K562 (cell line): Measurements from ENCODE around the gene MFSD2B. TPM values are rescaled to one million over a fixed set of nuclear protein-coding genes. Genes with fewer than 3 reads are reported as not detected.

Experiments used
- ATAC-seq: fragments of 200-7000 bp; cut with Tn5 transposase; 3 replicates; pipeline ENCODE4 v1.9.1; 2020; ENCODE audit warnings: moderate library complexity
- BruUV-seq: library from RNA; stranded (reverse); fragments of 400-500 nt; replicated peaks from 2 replicates; lab custom pipeline; 2021; lab: Mats Ljungman, UMichigan
- CTCF ChIA-PET: fragments of 300-600 bp; formaldehyde crosslinking; extraction: SDS; loops from one replicate; lab custom pipeline; 2021; ENCODE audit warnings: low intra/inter-chr PET ratio; lab: Yijun Ruan, JAX
- POLR2A ChIA-PET: fragments of 300-600, 350-650 bp; sonication (Branson Sonifier 250); formaldehyde crosslinking; extraction: SDS; loops from one replicate; lab custom pipeline; 2021; ENCODE audit warnings: antibody characterized with exemption, inconsistent platforms; lab: Yijun Ruan, JAX
- DNase-seq, 4 experiments: peaks; one replicate each; pipeline versions ENCODE4 v3.0.0 to v3.0.0-alpha.2; 2011 to 2018; ENCODE audit warnings: low spot score in 3 of 4, mixed read lengths in 3 of 4; ENCODE audit errors: extremely low read depth in 1 of 4
- FAIRE-seq: peaks from 2 replicates; lab custom pipeline; 2011; peaks lifted over from hg19 to GRCh38; lab: Jason Lieb, UNC
- H2AFZ ChIP-seq: 2 replicates; pipeline ENCODE4 v1.6.0; 2011; ENCODE audit warnings: low read depth, low read length, control low read depth, inconsistent platforms
- H3K27ac ChIP-seq: fragments of 200-600 bp; 3 replicates; pipeline ENCODE4 v1.8.0; 2011; ENCODE audit warnings: low read depth, mild to moderate bottlenecking, control low read depth, inconsistent platforms, low read length, moderate library complexity, mixed read lengths; ENCODE audit errors: extremely low read depth
- H3K27me3 ChIP-seq, 2 experiments: fragments of 300-600 bp in 1 of 2; 2 replicates in 1 of 2; 3 replicates in 1 of 2; pipeline versions ENCODE4 v1.6.0 to v1.8.0; 2011; ENCODE audit warnings: inconsistent platforms in 2 of 2, low read length in 2 of 2, mild to moderate bottlenecking in 1 of 2, mixed read lengths in 1 of 2, moderate library complexity in 1 of 2; ENCODE audit not compliant: control insufficient read depth in 2 of 2, insufficient read depth in 2 of 2
- H3K36me3 ChIP-seq: fragments of 300-600 bp; 3 replicates; pipeline ENCODE4 v1.8.0; 2011; ENCODE audit warnings: mild to moderate bottlenecking, low read length, inconsistent platforms; ENCODE audit not compliant: control insufficient read depth, insufficient read depth
- H3K4me1 ChIP-seq, 2 experiments: fragments of 200-600 bp in 1 of 2; replicated peaks in 1 of 2; 2 replicates in 1 of 2; 3 replicates in 1 of 2; pipeline versions ENCODE4 v1.5.1 to v1.8.0; 2011; ENCODE audit warnings: inconsistent platforms in 2 of 2, low read length in 2 of 2, mild to moderate bottlenecking in 1 of 2, mixed read lengths in 1 of 2, moderate library complexity in 1 of 2; ENCODE audit not compliant: control insufficient read depth in 2 of 2, insufficient read depth in 2 of 2
- H3K4me2 ChIP-seq: 2 replicates; pipeline ENCODE4 v1.6.1; 2011; ENCODE audit warnings: low read length, control low read depth, inconsistent platforms, mixed read lengths; ENCODE audit not compliant: insufficient read depth
- H3K4me3 ChIP-seq: fragments of 200-600 bp; sonication (generic), shearing (Covaris generic); 2 replicates; pipeline ENCODE4 v1.5.1; 2016; ENCODE audit warnings: control low read depth, inconsistent platforms
- H3K79me2 ChIP-seq: fragments of 200-600 bp; 3 replicates; pipeline ENCODE4 v1.8.0; 2011; ENCODE audit warnings: low read length, inconsistent platforms; ENCODE audit not compliant: control insufficient read depth, insufficient read depth
- H3K9ac ChIP-seq, 2 experiments: 2 replicates each; pipeline versions ENCODE4 v1.6.0 to v1.6.1; 2011; ENCODE audit warnings: low read depth in 2 of 2, low read length in 2 of 2, control low read depth in 1 of 2, inconsistent platforms in 1 of 2, mild to moderate bottlenecking in 1 of 2, mixed read lengths in 1 of 2; ENCODE audit not compliant: insufficient read depth in 1 of 2
- H3K9me1 ChIP-seq: one replicate; pipeline ENCODE4 v1.6.0; 2011; ENCODE audit warnings: inconsistent platforms, mild to moderate bottlenecking, low read length, moderate library complexity; ENCODE audit not compliant: control insufficient read depth, insufficient read depth
- H3K9me3 ChIP-seq: replicated peaks from 2 replicates; pipeline ENCODE4 v1.5.1; 2011; ENCODE audit warnings: low read depth, low read length, inconsistent platforms; ENCODE audit not compliant: control insufficient read depth, insufficient read depth
- H4K20me1 ChIP-seq: replicated peaks from 2 replicates; pipeline ENCODE4 v1.6.1; 2011; ENCODE audit warnings: low read length, inconsistent platforms, mixed read lengths; ENCODE audit not compliant: control insufficient read depth, insufficient read depth
- BHLHE40 ChIP-seq: IDR thresholded peaks from 2 replicates; pipeline ENCODE4 v1.6.1; 2011; ENCODE audit warnings: low read length, improper control_type of control experiment
- CAMTA2 ChIP-seq: fragments of 250-450 bp; sonication (Bioruptor Pico); conservative IDR thresholded peaks from 2 replicates; pipeline ENCODE4 v1.5.1; 2022
- JUND ChIP-seq, 2 experiments: IDR thresholded peaks; 2 replicates in 1 of 2; 3 replicates in 1 of 2; pipeline ENCODE4 v1.6.1; 2011; ENCODE audit warnings: borderline replicate concordance in 2 of 2, low read depth in 2 of 2, low read length in 2 of 2, improper control_type of control experiment in 1 of 2, missing biosample characterization in 1 of 2, missing genetic modification characterization in 1 of 2, missing genetic modification reagents in 1 of 2
- L3MBTL2 ChIP-seq: fragments of 450-650 bp; IDR thresholded peaks from 2 replicates; pipeline ENCODE4 v1.6.1; 2016; ENCODE audit warnings: mild to moderate bottlenecking, moderate library complexity
- LEF1 ChIP-seq: fragments of 450-650 bp; IDR thresholded peaks from 2 replicates; pipeline ENCODE4 v1.6.1; 2016; ENCODE audit warnings: mild to moderate bottlenecking
- RB1 ChIP-seq: fragments of 450-650 bp; IDR thresholded peaks from 2 replicates; pipeline ENCODE4 v1.6.1; 2017; ENCODE audit warnings: low read depth, mild to moderate bottlenecking
- ZC3H4 ChIP-seq: sonication (generic); formaldehyde crosslinking; IDR thresholded peaks from 2 replicates; pipeline ENCODE4 v1.9.0; 2021; ENCODE audit warnings: missing genetic modification reagents, borderline replicate concordance
- ZNF316 ChIP-seq: fragments of 450-650 bp; IDR thresholded peaks from 2 replicates; pipeline ENCODE4 v1.6.1; 2016
- WGBS: fragments of 100-300 bp; shearing (Covaris generic); methylation state at CpG from one replicate; pipeline ENCODE4 v1.1.6; 2016; ENCODE audit warnings: low coverage, mixed read lengths; ENCODE audit not compliant: insufficient coverage; ENCODE audit errors: missing lambda C conversion rate; 5-methylcytosine and 5-hydroxymethylcytosine counted together
- in situ Hi-C: fragments of 300-500 bp; cut with MboI; formaldehyde crosslinking; loops from 4 replicates; pipeline ENCODE4 v1.15.0; 2018; ENCODE audit warnings: inconsistent platforms, mixed read lengths
- intact Hi-C: fragments of 100-400 bp; cut with micrococcal nuclease; formaldehyde crosslinking; loops from 2 replicates; pipeline ENCODE4 v1.14.2; 2022
- polyA plus RNA-seq, 8 experiments: library from polyadenylated mRNA; depleted of rRNA in 4 of 8; stranded (reverse) in 5 of 8; unstranded in 3 of 8; fragments of >200 nt; fragmentation: Nextera tagmentation in 2 of 8; fragmentation: Illumina TruSeq in 1 of 8; extraction: Ambion mirVana in 2 of 8; extraction: Trizol in 1 of 8; gene quantifications; 2 replicates each; pipeline versions ENCODE4 v1.2.1 to v1.2.3, GENCODE V29; 2011 to 2014; ENCODE audit warnings: inconsistent platforms in 1 of 8, missing spikeins in 1 of 8
- total RNA-seq, 7 experiments: library from RNA; depleted of rRNA in 6 of 7; stranded (reverse); fragments of >200 nt in 6 of 7; fragmentation: Illumina TruSeq in 2 of 7; extraction: Trizol in 2 of 7; gene quantifications; 2 replicates each; pipeline versions ENCODE4 v1.2.1 to v1.2.3, GENCODE V29; 2011 to 2021; ENCODE audit warnings: low replicate concordance in 1 of 7

MFSD2B gene
- total and polyA plus RNA-seq, 9 of the 15 experiments (the other 6 are each of a cell fraction or from before 2014, with no cell fraction given) = 2.6 to 10.9 (median 6.8) TPM

GRCh38 chr2:23992931-23993330 lies 17.0 kb upstream of the MFSD2B start:
- in situ Hi-C loops (no loop called here), intact Hi-C loops (no loop called here)
- BruUV-seq = no TSS peak
- Histone ChIP-seq H3K79me2 (no peaks in the 10 kb centered on the region), H3K9me3 (no peaks in the 10 kb centered on the region), H3K27me3 (no peaks in the 10 kb centered on the region), H3K4me1 (no peaks in the 10 kb centered on the region), H4K20me1 (no peaks in the 10 kb centered on the region), H3K4me3 (no peak overlapping the region), H3K9ac (no peak overlapping the region), H3K36me3 (peaks cover 20% of the 10 kb centered on the region), H3K27ac (no peak overlapping the region), H2AFZ (no peak overlapping the region), H3K4me2 (no peak overlapping the region), H3K9me1 (no peaks in the 10 kb centered on the region)
- DNase-seq = no peak
- no peak for FAIRE-seq
- ChIA-PET CTCF (no interaction called here), POLR2A (interaction anchor here (1.4 kb wide), 1 partner anchor 169 kb away, joined by 3 read pairs; no protein-coding TSS in a partner anchor)
- no peak for TF ChIP-seq LEF1
- no peak for TF ChIP-seq JUND (IDR thresholded peaks at IDR 0.05; ENCODE audit: borderline replicate concordance, low read depth, low read length)
- TF ChIP-seq JUND (tag; IDR thresholded peaks at IDR 0.05; ENCODE audit: borderline replicate concordance, low read depth, low read length) = no peak
- TF ChIP-seq CAMTA2 = no peak
- TF ChIP-seq L3MBTL2 = no peak
- TF ChIP-seq ZC3H4 (CRISPR knock-in tag) = no peak
- ATAC-seq = no peak
- WGBS = 45% methylated on average over 1 of the region's 1 CpG

- Histone ChIP-seq H3K4me3 (no peak overlapping the region), H3K9me1 (no peaks in the 10 kb centered on the region), H3K79me2 (no peaks in the 10 kb centered on the region), H3K9me3 (no peaks in the 10 kb centered on the region), H3K4me1 (no peaks in the 10 kb centered on the region), H2AFZ (no peak overlapping the region), H4K20me1 (no peaks in the 10 kb centered on the region), H3K9ac (no peak overlapping the region), H3K27me3 (no peaks in the 10 kb centered on the region), H3K4me2 (no peak overlapping the region), H3K36me3 (peaks cover 18% of the 10 kb centered on the region), H3K27ac (no peak overlapping the region)
- CTCF ChIA-PET = no interaction called here
- no TSS peak for BruUV-seq
- TF ChIP-seq RB1 (no peak), BHLHE40 (no peak), ZNF316 (0 out of 2 replicates have a peak, but pooled peaks have one; percentile 22)
- intact Hi-C loops = no loop called here
- DNase-seq (no peak), FAIRE-seq (no peak), ATAC-seq (no peak)
- in situ Hi-C loops = no loop called here
- WGBS = 97% methylated on average over 8 of the region's 8 CpGs
- POLR2A ChIA-PET = no interaction called here
Measured at GRCh38 chr2:23993736-23994269, 16.1 kb upstream of the MFSD2B start.
